GM12878 (cell line): Measurements from ENCODE around the gene TCF4. TPM values are rescaled to one million over a fixed set of nuclear protein-coding genes. Genes with fewer than 3 reads are reported as not detected.

ENCODE experiments used
- ATAC-seq: fragments of 200-7000 bp; cut with Tn5 transposase; 3 replicates; pipeline ENCODE4 v1.9.1; 2020; ENCODE audit warnings: mild to moderate bottlenecking, moderate library complexity
- BruUV-seq: library from RNA; stranded (reverse); fragments of 400-500 nt; replicated peaks from 2 replicates; lab custom pipeline; 2021; lab: Mats Ljungman, UMichigan
- CTCF ChIA-PET: fragments of 300-600 bp; sonication (Branson Sonifier 250); formaldehyde crosslinking; extraction: SDS; loops from one replicate; lab custom pipeline; 2021; ENCODE audit warnings: inconsistent platforms; lab: Yijun Ruan, JAX
- POLR2A ChIA-PET: fragments of 350-600 bp; formaldehyde crosslinking; extraction: SDS; loops from one replicate; lab custom pipeline; 2021; ENCODE audit warnings: inconsistent platforms; lab: Charles Lee
- RAD21 ChIA-PET: fragments of 300-600 bp; sonication (Branson Sonifier 250); formaldehyde crosslinking; loops from one replicate; lab custom pipeline; 2023; ENCODE audit warnings: antibody characterized with exemption; ENCODE audit not compliant: unreplicated experiment; lab: Charles Lee
- SMC1A ChIA-PET: fragments of 300-600 bp; sonication (Branson Sonifier 250); formaldehyde crosslinking; loops from one replicate; lab custom pipeline; 2023; ENCODE audit not compliant: unreplicated experiment, uncharacterized antibody; lab: Charles Lee
- DNase-seq: peaks from one replicate; pipeline ENCODE4 v3.0.0-alpha.2; 2011; ENCODE audit warnings: low read depth, low spot score
- FAIRE-seq: peaks from 3 replicates; lab custom pipeline; 2011; peaks lifted over from hg19 to GRCh38; lab: Jason Lieb, UNC
- H2AFZ ChIP-seq: 2 replicates; pipeline ENCODE4 v1.6.0; 2011; ENCODE audit warnings: low read depth, low read length, control low read depth; ENCODE audit not compliant: control insufficient read depth
- H3K27ac ChIP-seq: 2 replicates; pipeline ENCODE4 v1.5.1; 2011; ENCODE audit warnings: control low read depth; ENCODE audit not compliant: control insufficient read depth, insufficient read depth
- H3K27me3 ChIP-seq, 2 experiments: replicated peaks in 1 of 2; 2 replicates each; pipeline versions ENCODE4 v1.6.0 to v1.6.1; 2011; ENCODE audit warnings: low read length in 1 of 2; ENCODE audit not compliant: control insufficient read depth in 2 of 2, insufficient read depth in 2 of 2
- H3K36me3 ChIP-seq, 2 experiments: 2 replicates each; pipeline ENCODE4 v1.5.1; 2011; ENCODE audit warnings: low read length in 1 of 2; ENCODE audit not compliant: control insufficient read depth in 2 of 2, insufficient read depth in 2 of 2
- H3K4me1 ChIP-seq: 2 replicates; pipeline ENCODE4 v1.6.1; 2011; ENCODE audit warnings: mild to moderate bottlenecking, low read length, moderate library complexity, mixed read lengths; ENCODE audit not compliant: control insufficient read depth, insufficient read depth
- H3K4me2 ChIP-seq: 2 replicates; pipeline ENCODE4 v1.6.0; 2011; ENCODE audit warnings: control low read depth; ENCODE audit not compliant: control insufficient read depth, insufficient read depth
- H3K4me3 ChIP-seq: fragments of 200-600 bp; sonication (generic); 2 replicates; pipeline ENCODE4 v1.5.1; 2016
- H3K79me2 ChIP-seq: 2 replicates; pipeline ENCODE4 v1.6.0; 2011; ENCODE audit warnings: low read length; ENCODE audit not compliant: control insufficient read depth, insufficient read depth
- H3K9ac ChIP-seq: 2 replicates; pipeline ENCODE4 v1.8.0; 2011; ENCODE audit warnings: low read length, control low read depth, mixed read lengths; ENCODE audit not compliant: control insufficient read depth, insufficient read depth
- H3K9me3 ChIP-seq: replicated peaks from 3 replicates; pipeline ENCODE4 v1.5.1; 2011; ENCODE audit warnings: mild to moderate bottlenecking, low read length; ENCODE audit not compliant: control insufficient read depth, insufficient read depth
- H4K20me1 ChIP-seq: 2 replicates; pipeline ENCODE4 v1.6.0; 2011; ENCODE audit not compliant: control insufficient read depth, insufficient read depth
- BMI1 ChIP-seq: fragments of 450-650 bp; IDR thresholded peaks from 2 replicates; pipeline ENCODE4 v1.6.1; 2016; ENCODE audit warnings: mild to moderate bottlenecking, moderate library complexity, borderline replicate concordance
- CHD1 ChIP-seq: IDR thresholded peaks from 2 replicates; pipeline ENCODE4 v1.6.1; 2012; ENCODE audit warnings: low read depth, low read length, improper control_type of control experiment
- FOXM1 ChIP-seq: IDR thresholded peaks from 2 replicates; pipeline ENCODE4 v1.6.1; 2012; ENCODE audit warnings: low read depth, mild to moderate bottlenecking, inconsistent platforms, low read length, moderate library complexity
- NFXL1 ChIP-seq: fragments of 450-650 bp; IDR thresholded peaks from 2 replicates; pipeline ENCODE4 v1.6.1; 2017; ENCODE audit warnings: antibody characterized with exemption, mild to moderate bottlenecking, borderline replicate concordance
- SMC3 ChIP-seq: IDR thresholded peaks from 2 replicates; pipeline ENCODE4 v1.6.1; 2011; ENCODE audit warnings: low read length, improper control_type of control experiment, borderline replicate concordance
- ZZZ3 ChIP-seq: IDR thresholded peaks from 2 replicates; pipeline ENCODE4 v1.6.1; 2011; ENCODE audit warnings: low read depth; ENCODE audit not compliant: control insufficient read depth, insufficient read length
- WGBS: methylation state at CpG from one replicate; pipeline ENCODE4 v1.1.6; 2016; ENCODE audit warnings: low lambda C conversion rate; ENCODE audit not compliant: insufficient replicate concordance, insufficient coverage; ENCODE audit errors: missing lambda C conversion rate; 5-methylcytosine and 5-hydroxymethylcytosine counted together
- in situ Hi-C: fragments of 300-500 bp; cut with MboI; formaldehyde crosslinking; loops from 9 replicates; pipeline ENCODE4 v1.14.3; 2018; ENCODE audit warnings: mixed read lengths
- intact Hi-C: fragments of 100-400 bp; cut with micrococcal nuclease; formaldehyde crosslinking; loops from one replicate; pipeline ENCODE4 v1.14.2; 2022; ENCODE audit not compliant: unreplicated experiment
- polyA plus RNA-seq, 11 experiments: library from polyadenylated mRNA; depleted of rRNA in 4 of 11; unstranded in 6 of 11; stranded (reverse) in 5 of 11; fragments of >200 nt; fragmentation: Nextera tagmentation in 4 of 11; fragmentation: Illumina TruSeq in 1 of 11; extraction: Ambion mirVana in 4 of 11; extraction: Trizol in 1 of 11; gene quantifications; 1 replicate in 1 of 11; 2 replicates in 10 of 11; pipeline versions ENCODE4 v1.2.1 to v1.2.3, GENCODE V29; 2011 to 2016; ENCODE audit warnings: inconsistent platforms in 2 of 11, missing spikeins in 2 of 11, low read depth in 1 of 11
- total RNA-seq, 4 experiments: library from RNA; depleted of rRNA in 3 of 4; stranded (reverse); fragments of >200 nt in 3 of 4; fragmentation: Illumina TruSeq in 1 of 4; extraction: Trizol in 1 of 4; gene quantifications; 2 replicates each; pipeline versions ENCODE4 v1.2.1 to v1.2.3, GENCODE V29; 2013 to 2021
- TF ChIP-seq, protein P1 (sequence below): fragments of 450-650 bp; IDR thresholded peaks from 2 replicates; pipeline ENCODE4 v1.6.1; 2016; ENCODE audit warnings: mild to moderate bottlenecking
- TF ChIP-seq, protein P2 (sequence below): IDR thresholded peaks from 2 replicates; pipeline ENCODE4 v1.6.1; 2011; ENCODE audit warnings: low read depth, mild to moderate bottlenecking, low read length, moderate library complexity, borderline replicate concordance; ENCODE audit errors: extremely low read depth
- TF ChIP-seq, protein P3 (sequence below): fragments of 450-650 bp; IDR thresholded peaks from 2 replicates; pipeline ENCODE4 v1.6.1; 2017; ENCODE audit warnings: mild to moderate bottlenecking, moderate library complexity
- TF ChIP-seq, protein P4 (sequence below): fragments of 450-650 bp; conservative IDR thresholded peaks from 2 replicates; pipeline ENCODE4 v1.6.1; 2017; ENCODE audit warnings: mild to moderate bottlenecking, moderate library complexity
- TF ChIP-seq, protein P5 (sequence below): IDR thresholded peaks from 2 replicates; pipeline ENCODE4 v1.6.1; 2012; ENCODE audit warnings: low read depth, low read length, improper control_type of control experiment

Gene TCF4
- total and polyA plus RNA-seq, 10 of the 15 experiments (the other 5 are each of a cell fraction or from before 2014, with no cell fraction given): 15.2 to 94.0 (median 31.5) TPM

DNA sequence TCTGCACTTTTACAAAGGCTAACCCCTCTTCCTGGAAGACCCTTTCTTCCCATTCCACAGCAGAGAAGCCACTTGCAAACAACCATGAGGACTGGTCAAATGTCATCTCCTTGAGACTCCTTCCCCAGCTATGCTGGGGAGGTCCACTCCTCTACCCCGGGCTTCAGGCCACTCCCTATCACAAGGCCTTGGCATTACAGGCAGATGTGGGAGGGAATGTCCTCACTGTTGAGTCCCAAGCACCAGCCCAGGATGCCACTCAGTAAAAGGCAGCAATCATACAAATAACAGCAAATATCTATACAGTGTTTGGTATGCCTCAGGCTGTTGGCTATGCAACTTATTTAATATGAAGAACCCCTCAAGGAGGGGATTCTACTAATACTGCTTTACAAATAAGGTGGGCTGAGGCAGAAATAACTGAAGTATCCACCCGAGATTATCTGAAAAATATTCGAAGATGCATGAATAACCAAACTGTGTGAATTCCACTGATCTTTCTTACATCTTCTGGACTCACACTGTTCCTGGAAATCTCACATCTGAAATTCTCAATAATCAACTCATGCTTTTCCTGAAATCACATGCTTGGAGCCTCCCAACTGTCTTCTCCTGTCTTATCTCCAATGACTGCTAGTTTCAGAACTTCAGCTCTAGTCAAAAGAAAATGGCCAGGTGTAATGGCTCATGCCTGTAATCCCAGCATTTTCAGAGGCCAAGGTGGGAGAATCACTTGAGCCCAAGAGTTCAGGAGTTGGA lies 226.3 kb downstream of the TCF4 start (continued):
- TF ChIP-seq, protein P1, sequence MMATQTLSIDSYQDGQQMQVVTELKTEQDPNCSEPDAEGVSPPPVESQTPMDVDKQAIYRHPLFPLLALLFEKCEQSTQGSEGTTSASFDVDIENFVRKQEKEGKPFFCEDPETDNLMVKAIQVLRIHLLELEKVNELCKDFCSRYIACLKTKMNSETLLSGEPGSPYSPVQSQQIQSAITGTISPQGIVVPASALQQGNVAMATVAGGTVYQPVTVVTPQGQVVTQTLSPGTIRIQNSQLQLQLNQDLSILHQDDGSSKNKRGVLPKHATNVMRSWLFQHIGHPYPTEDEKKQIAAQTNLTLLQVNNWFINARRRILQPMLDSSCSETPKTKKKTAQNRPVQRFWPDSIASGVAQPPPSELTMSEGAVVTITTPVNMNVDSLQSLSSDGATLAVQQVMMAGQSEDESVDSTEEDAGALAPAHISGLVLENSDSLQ: no peak
- TF ChIP-seq FOXM1 (no peak), SMC3 (no peak), CHD1 (no peak)

DNA sequence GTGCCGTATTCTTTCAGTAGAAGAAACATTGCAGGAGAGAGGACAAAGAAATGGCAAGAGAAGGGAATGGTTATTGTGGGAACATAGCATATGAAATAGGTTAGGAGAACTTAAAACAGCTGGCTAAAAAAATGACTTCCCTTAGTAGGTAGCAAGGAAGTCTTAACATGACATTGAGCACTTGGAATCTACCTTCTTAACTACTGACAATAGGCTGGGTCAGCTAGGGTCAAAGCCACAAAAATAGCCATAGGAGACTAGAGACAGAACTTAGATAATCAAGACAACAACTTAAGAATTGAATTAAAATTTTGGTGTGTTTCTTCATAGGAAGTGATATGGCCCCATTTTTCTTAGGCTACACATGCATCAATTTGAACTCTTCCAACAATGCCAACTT lies 227.9 kb downstream of the TCF4 start:
- in situ Hi-C loops (no loop called here), intact Hi-C loops (no loop called here)
- ChIA-PET SMC1A (no interaction called here), CTCF (no interaction called here), POLR2A (no interaction called here), RAD21 (no interaction called here)
- Histone ChIP-seq H3K27me3 (no peaks in the 10 kb centered on the region; a peak in 1 of 4 replicates), H4K20me1 (no peaks in the 10 kb centered on the region), H3K27ac (no peak overlapping the region), H3K4me3 (no peak overlapping the region), H3K9ac (no peak overlapping the region), H2AFZ (no peak overlapping the region), H3K79me2 (no peaks in the 10 kb centered on the region), H3K9me3 (no peaks in the 10 kb centered on the region), H3K4me2 (no peak overlapping the region), H3K4me1 (no peaks in the 10 kb centered on the region), H3K36me3 (no peaks in the 10 kb centered on the region)
- no TSS peak for BruUV-seq
- 95% methylated on average over 1 of the region's 1 CpG for WGBS
- FAIRE-seq (no peak), DNase-seq (no peak), ATAC-seq (no peak)
- TF ChIP-seq ZZZ3 (no peak), BMI1 (no peak), NFXL1 (no peak)
- TF ChIP-seq, protein P2, sequence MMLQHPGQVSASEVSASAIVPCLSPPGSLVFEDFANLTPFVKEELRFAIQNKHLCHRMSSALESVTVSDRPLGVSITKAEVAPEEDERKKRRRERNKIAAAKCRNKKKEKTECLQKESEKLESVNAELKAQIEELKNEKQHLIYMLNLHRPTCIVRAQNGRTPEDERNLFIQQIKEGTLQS: no peak
- TF ChIP-seq, protein P3, sequence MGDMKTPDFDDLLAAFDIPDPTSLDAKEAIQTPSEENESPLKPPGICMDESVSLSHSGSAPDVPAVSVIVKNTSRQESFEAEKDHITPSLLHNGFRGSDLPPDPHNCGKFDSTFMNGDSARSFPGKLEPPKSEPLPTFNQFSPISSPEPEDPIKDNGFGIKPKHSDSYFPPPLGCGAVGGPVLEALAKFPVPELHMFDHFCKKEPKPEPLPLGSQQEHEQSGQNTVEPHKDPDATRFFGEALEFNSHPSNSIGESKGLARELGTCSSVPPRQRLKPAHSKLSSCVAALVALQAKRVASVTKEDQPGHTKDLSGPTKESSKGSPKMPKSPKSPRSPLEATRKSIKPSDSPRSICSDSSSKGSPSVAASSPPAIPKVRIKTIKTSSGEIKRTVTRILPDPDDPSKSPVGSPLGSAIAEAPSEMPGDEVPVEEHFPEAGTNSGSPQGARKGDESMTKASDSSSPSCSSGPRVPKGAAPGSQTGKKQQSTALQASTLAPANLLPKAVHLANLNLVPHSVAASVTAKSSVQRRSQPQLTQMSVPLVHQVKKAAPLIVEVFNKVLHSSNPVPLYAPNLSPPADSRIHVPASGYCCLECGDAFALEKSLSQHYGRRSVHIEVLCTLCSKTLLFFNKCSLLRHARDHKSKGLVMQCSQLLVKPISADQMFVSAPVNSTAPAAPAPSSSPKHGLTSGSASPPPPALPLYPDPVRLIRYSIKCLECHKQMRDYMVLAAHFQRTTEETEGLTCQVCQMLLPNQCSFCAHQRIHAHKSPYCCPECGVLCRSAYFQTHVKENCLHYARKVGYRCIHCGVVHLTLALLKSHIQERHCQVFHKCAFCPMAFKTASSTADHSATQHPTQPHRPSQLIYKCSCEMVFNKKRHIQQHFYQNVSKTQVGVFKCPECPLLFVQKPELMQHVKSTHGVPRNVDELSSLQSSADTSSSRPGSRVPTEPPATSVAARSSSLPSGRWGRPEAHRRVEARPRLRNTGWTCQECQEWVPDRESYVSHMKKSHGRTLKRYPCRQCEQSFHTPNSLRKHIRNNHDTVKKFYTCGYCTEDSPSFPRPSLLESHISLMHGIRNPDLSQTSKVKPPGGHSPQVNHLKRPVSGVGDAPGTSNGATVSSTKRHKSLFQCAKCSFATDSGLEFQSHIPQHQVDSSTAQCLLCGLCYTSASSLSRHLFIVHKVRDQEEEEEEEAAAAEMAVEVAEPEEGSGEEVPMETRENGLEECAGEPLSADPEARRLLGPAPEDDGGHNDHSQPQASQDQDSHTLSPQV: no peak
- TF ChIP-seq, protein P4, sequence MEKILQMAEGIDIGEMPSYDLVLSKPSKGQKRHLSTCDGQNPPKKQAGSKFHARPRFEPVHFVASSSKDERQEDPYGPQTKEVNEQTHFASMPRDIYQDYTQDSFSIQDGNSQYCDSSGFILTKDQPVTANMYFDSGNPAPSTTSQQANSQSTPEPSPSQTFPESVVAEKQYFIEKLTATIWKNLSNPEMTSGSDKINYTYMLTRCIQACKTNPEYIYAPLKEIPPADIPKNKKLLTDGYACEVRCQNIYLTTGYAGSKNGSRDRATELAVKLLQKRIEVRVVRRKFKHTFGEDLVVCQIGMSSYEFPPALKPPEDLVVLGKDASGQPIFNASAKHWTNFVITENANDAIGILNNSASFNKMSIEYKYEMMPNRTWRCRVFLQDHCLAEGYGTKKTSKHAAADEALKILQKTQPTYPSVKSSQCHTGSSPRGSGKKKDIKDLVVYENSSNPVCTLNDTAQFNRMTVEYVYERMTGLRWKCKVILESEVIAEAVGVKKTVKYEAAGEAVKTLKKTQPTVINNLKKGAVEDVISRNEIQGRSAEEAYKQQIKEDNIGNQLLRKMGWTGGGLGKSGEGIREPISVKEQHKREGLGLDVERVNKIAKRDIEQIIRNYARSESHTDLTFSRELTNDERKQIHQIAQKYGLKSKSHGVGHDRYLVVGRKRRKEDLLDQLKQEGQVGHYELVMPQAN: no peak
- TF ChIP-seq, protein P5, sequence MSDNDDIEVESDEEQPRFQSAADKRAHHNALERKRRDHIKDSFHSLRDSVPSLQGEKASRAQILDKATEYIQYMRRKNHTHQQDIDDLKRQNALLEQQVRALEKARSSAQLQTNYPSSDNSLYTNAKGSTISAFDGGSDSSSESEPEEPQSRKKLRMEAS: no peak
